ENCODE data around the gene CD44. TPM values are rescaled to one million over a fixed set of nuclear protein-coding genes. Genes with fewer than 3 reads are reported as not detected.

Gene CD44
- total RNA-seq, 1 donor from 2014 or later, result 548 TPM

GRCh38 chr11:35098855-35099254, 40.1 kb upstream of the CD44 start:
- peaks cover 11% of the 10 kb centered on the region for H3K4me1 ChIP-seq
- no peak for TF ChIP-seq CTCF (IDR thresholded peaks at IDR 0.05)
- intact Hi-C loops (cut with DNase I), result no loop called here
- H3K9me3 ChIP-seq, result no peaks in the 10 kb centered on the region
- no peak overlapping the region for H3K27ac ChIP-seq
- no peaks in the 10 kb centered on the region for H3K27me3 ChIP-seq
- DNase-seq (no peak), ATAC-seq (peak; percentile 57)
- H3K4me3 ChIP-seq, result no peak overlapping the region
- H3K36me3 ChIP-seq, result no peaks in the 10 kb centered on the region

- DNase-seq (no peak), ATAC-seq (no peak)
- H3K27me3 ChIP-seq, result no peaks in the 10 kb centered on the region
- no peak overlapping the region for H3K4me3 ChIP-seq
- H3K36me3 ChIP-seq, result no peaks in the 10 kb centered on the region
- H3K4me1 ChIP-seq, result peaks cover 11% of the 10 kb centered on the region
- TF ChIP-seq CTCF (IDR thresholded peaks at IDR 0.05), result no peak
- H3K27ac ChIP-seq, result peak overlapping the region; percentile 4
- intact Hi-C loops (cut with DNase I), result no loop called here
- no peaks in the 10 kb centered on the region for H3K9me3 ChIP-seq
These were observed 39.5 kb upstream of the CD44 start for GRCh38 chr11:35099278-35100012.

GRCh38 chr11:35100013-35100383, 39.0 kb upstream of the CD44 start:
- TF ChIP-seq CTCF (IDR thresholded peaks at IDR 0.05), result no peak
- Histone ChIP-seq H3K36me3 (no peaks in the 10 kb centered on the region), H3K4me1 (peaks cover 11% of the 10 kb centered on the region), H3K27ac (peak overlapping the region; percentile 4), H3K27me3 (no peaks in the 10 kb centered on the region), H3K4me3 (no peak overlapping the region), H3K9me3 (no peaks in the 10 kb centered on the region)
- intact Hi-C loops (cut with DNase I), result no loop called here
- ATAC-seq, result no peak
- no peak for DNase-seq

- no peaks in the 10 kb centered on the region for H3K9me3 ChIP-seq
- intact Hi-C loops (cut with DNase I), result no loop called here
- H3K27me3 ChIP-seq, result no peaks in the 10 kb centered on the region
- DNase-seq (no peak), ATAC-seq (no peak)
- H3K4me3 ChIP-seq, result no peak overlapping the region
- peaks cover 11% of the 10 kb centered on the region for H3K4me1 ChIP-seq
- TF ChIP-seq CTCF (IDR thresholded peaks at IDR 0.05), result no peak
- no peaks in the 10 kb centered on the region for H3K36me3 ChIP-seq
- no peak overlapping the region for H3K27ac ChIP-seq
These were observed 37.7 kb upstream of the CD44 start for GRCh38 chr11:35101223-35101622.

- no peak for DNase-seq
- no peak overlapping the region for H3K4me3 ChIP-seq
- peaks cover 11% of the 10 kb centered on the region for H3K4me1 ChIP-seq
- no peak for TF ChIP-seq CTCF (IDR thresholded peaks at IDR 0.05)
- H3K36me3 ChIP-seq, result no peaks in the 10 kb centered on the region
- ATAC-seq, result no peak
- no peak overlapping the region for H3K27ac ChIP-seq
- H3K27me3 ChIP-seq, result no peaks in the 10 kb centered on the region
- no peaks in the 10 kb centered on the region for H3K9me3 ChIP-seq
- intact Hi-C loops (cut with DNase I), result no loop called here
These were observed 36.7 kb upstream of the CD44 start for GRCh38 chr11:35102267-35102666.

Data from upper lobe of right lung (tissue), 1 donor.